T-cell (primary cell): ENCODE data around the gene NISCH. TPM values are rescaled to one million over a fixed set of nuclear protein-coding genes. Genes with fewer than 3 reads are reported as not detected.

Source experiments
- ATAC-seq, 4 experiments: fragments of 200-7000 bp in 3 of 4; fragments of 150-1000 bp in 1 of 4; cut with Tn5 transposase; replicated peaks in 1 of 4; 1 replicate in 3 of 4; 2 replicates in 1 of 4; pipeline ENCODE4 v1.10.0; 2021; ENCODE audit warnings: moderate library complexity in 3 of 4, mild to moderate bottlenecking in 2 of 4, moderate number of reproducible peaks in 1 of 4
- CTCF ChIA-PET, 2 donors: fragments of 300-600 bp; sonication (Branson Sonifier 250); formaldehyde crosslinking; loops; one replicate each; lab custom pipeline; 2022; ENCODE audit warnings: antibody characterized with exemption in 2 of 2; lab: Charles Lee
- POLR2A ChIA-PET, 2 donors: fragments of 300-600 bp; sonication (Branson Sonifier 250); formaldehyde crosslinking; loops; one replicate each; lab custom pipeline; 2022; ENCODE audit warnings: antibody characterized with exemption in 2 of 2; lab: Charles Lee
- DNase-seq, 35 experiments: peaks; one replicate each; pipeline versions ENCODE4 v3.0.0 to v3.0.0-alpha.2; 2013 to 2023
- H3K27ac ChIP-seq: one replicate; pipeline ENCODE4 v1.5.1; 2013; ENCODE audit warnings: low read length
- H3K27me3 ChIP-seq, 2 experiments: replicated peaks in 1 of 2; 1 replicate in 1 of 2; 2 replicates in 1 of 2; pipeline versions ENCODE4 v1.6.1 to v1.7.0; 2013; ENCODE audit warnings: low read length in 1 of 2, mixed read lengths in 1 of 2; ENCODE audit not compliant: control insufficient read depth in 2 of 2, insufficient read depth in 2 of 2; ENCODE audit errors: extremely low read depth in 1 of 2
- H3K36me3 ChIP-seq, 2 donors: 1 replicate in 1 of 2; 2 replicates in 1 of 2; pipeline versions ENCODE4 v1.6.1 to v1.7.0; 2013; ENCODE audit warnings: low read length in 1 of 2; ENCODE audit not compliant: control insufficient read depth in 2 of 2, insufficient read depth in 1 of 2; ENCODE audit errors: extremely low read depth in 1 of 2
- H3K4me1 ChIP-seq, 2 experiments: 1 replicate in 1 of 2; 2 replicates in 1 of 2; pipeline versions ENCODE4 v1.6.1 to v1.7.0; 2013; ENCODE audit warnings: low read length in 2 of 2, mixed read lengths in 1 of 2; ENCODE audit not compliant: insufficient read depth in 2 of 2, control insufficient read depth in 1 of 2; ENCODE audit errors: extremely low read depth in 1 of 2
- H3K4me3 ChIP-seq, 2 donors: 1 replicate in 1 of 2; 2 replicates in 1 of 2; pipeline versions ENCODE4 v1.5.1 to v1.7.0; 2013; ENCODE audit warnings: mild to moderate bottlenecking in 2 of 2, low read length in 1 of 2, moderate library complexity in 1 of 2; ENCODE audit not compliant: control insufficient read depth in 1 of 2; ENCODE audit errors: extremely low read depth in 1 of 2
- H3K9me3 ChIP-seq: 2 replicates; pipeline ENCODE4 v1.7.0; 2013
- H3K27ac Mint-ChIP-seq, 2 donors: one replicate each; pipeline ENCODE4 v1.8.0; 2020 to 2021; ENCODE audit warnings: mild to moderate bottlenecking in 2 of 2, mixed read lengths in 2 of 2
- H3K27me3 Mint-ChIP-seq, 2 donors: one replicate each; pipeline ENCODE4 v1.8.0; 2021 to 2022; ENCODE audit warnings: mixed read lengths in 2 of 2
- H3K36me3 Mint-ChIP-seq: one replicate; pipeline ENCODE4 v1.8.0; 2021; ENCODE audit warnings: mixed read lengths
- H3K4me1 Mint-ChIP-seq, 3 donors: one replicate each; pipeline ENCODE4 v1.8.0; 2020 to 2022; ENCODE audit warnings: mixed read lengths in 3 of 3, mild to moderate bottlenecking in 1 of 3
- H3K4me3 Mint-ChIP-seq, 3 donors: one replicate each; pipeline ENCODE4 v1.8.0; 2020 to 2022; ENCODE audit warnings: mild to moderate bottlenecking in 3 of 3, mixed read lengths in 3 of 3, moderate library complexity in 3 of 3
- H3K9me3 Mint-ChIP-seq, 3 donors: one replicate each; pipeline ENCODE4 v1.8.0; 2020 to 2022; ENCODE audit warnings: mixed read lengths in 3 of 3
- WGBS: methylation state at CpG from one replicate; pipeline ENCODE4 v1.1.5; 2013; ENCODE audit warnings: missing lambda C conversion rate; ENCODE audit not compliant: insufficient coverage; 5-methylcytosine and 5-hydroxymethylcytosine counted together
- total RNA-seq, 35 experiments: library from RNA in 6 of 35; stranded (reverse) in 6 of 35; fragments of 120-200 nt in 1 of 35; gene quantifications; one replicate each; pipeline versions ENCODE4 v1.2.1 to v1.2.4 and lab custom pipeline; 2013 to 2026

Gene NISCH
- total RNA-seq, 5 donors from 2014 or later (not counting 1 experiment from before 2014, with no cell fraction given) = 152 to 171 (median 157) TPM

- Histone ChIP-seq H3K4me1 (no peaks in the 10 kb centered on the region), H3K9me3 (no peaks in the 10 kb centered on the region), H3K27me3 (no peaks in the 10 kb centered on the region), H3K36me3 (peaks cover 27 to 66% of the 10 kb centered on the region in 2 donors), H3K27ac (no peak overlapping the region), H3K4me3 (no peak overlapping the region)
- ATAC-seq (no peak), DNase-seq (no peak)
- H3K27ac Mint-ChIP-seq = no peak overlapping the region
- no peaks in the 10 kb centered on the region for H3K9me3 Mint-ChIP-seq
- POLR2A ChIA-PET = no interaction called here
- 97% methylated on average over 18 of the region's 18 CpGs for WGBS
- H3K4me1 Mint-ChIP-seq = peaks cover 2 to 4% (median 2%) of the 10 kb centered on the region in 3 donors
- no peak overlapping the region for H3K4me3 Mint-ChIP-seq
- peaks cover 33% of the 10 kb centered on the region for H3K36me3 Mint-ChIP-seq
- CTCF ChIA-PET = no interaction called here
- no peaks in the 10 kb centered on the region for H3K27me3 Mint-ChIP-seq
These were observed 34.0 kb downstream of the NISCH start for GRCh38 chr3:52489453-52489852.

- Histone ChIP-seq H3K4me1 (peaks cover 0 to 4% of the 10 kb centered on the region in 2 experiments), H3K4me3 (no peak overlapping the region), H3K9me3 (no peaks in the 10 kb centered on the region), H3K36me3 (peaks cover 24 to 66% of the 10 kb centered on the region in 2 donors), H3K27ac (no peak overlapping the region), H3K27me3 (no peaks in the 10 kb centered on the region)
- H3K36me3 Mint-ChIP-seq = peaks cover 33% of the 10 kb centered on the region
- no peak overlapping the region for H3K27ac Mint-ChIP-seq
- ChIA-PET CTCF (no interaction called here), POLR2A (interaction anchor here in 1 of 2 donors (0.6 kb wide), 1 partner anchor 825 kb away, joined by 3 read pairs; no protein-coding TSS in a partner anchor)
- no peak overlapping the region for H3K4me3 Mint-ChIP-seq
- peaks cover 2 to 9% (median 3%) of the 10 kb centered on the region in 3 donors for H3K4me1 Mint-ChIP-seq
- ATAC-seq (no peak), DNase-seq (no peak)
- WGBS = 91% methylated on average over 15 of the region's 22 CpGs
- H3K9me3 Mint-ChIP-seq = no peaks in the 10 kb centered on the region
- H3K27me3 Mint-ChIP-seq = no peaks in the 10 kb centered on the region
These were observed 34.9 kb downstream of the NISCH start for GRCh38 chr3:52490035-52490938.

- Histone ChIP-seq H3K27me3 (peaks cover 0 to 3% of the 10 kb centered on the region in 2 experiments), H3K4me1 (peaks cover 0 to 8% of the 10 kb centered on the region in 2 experiments), H3K27ac (no peak overlapping the region), H3K9me3 (no peaks in the 10 kb centered on the region), H3K4me3 (no peak overlapping the region), H3K36me3 (peaks cover 20 to 60% of the 10 kb centered on the region in 2 donors)
- no peak overlapping the region for H3K27ac Mint-ChIP-seq
- 86% methylated on average over 21 of the region's 23 CpGs for WGBS
- no peak for DNase-seq
- ChIA-PET POLR2A (no interaction called here), CTCF (interaction anchor here in 1 of 2 donors (0.6 kb wide), 1 partner anchor 47 kb away, joined by 4 read pairs; no protein-coding TSS in a partner anchor)
- no peak overlapping the region for H3K4me3 Mint-ChIP-seq
- no peak for ATAC-seq
- H3K4me1 Mint-ChIP-seq = peaks cover 2 to 9% (median 3%) of the 10 kb centered on the region in 3 donors
- H3K27me3 Mint-ChIP-seq = no peaks in the 10 kb centered on the region
- no peaks in the 10 kb centered on the region for H3K9me3 Mint-ChIP-seq
- H3K36me3 Mint-ChIP-seq = peaks cover 33% of the 10 kb centered on the region
These were observed 35.6 kb downstream of the NISCH start for GRCh38 chr3:52490939-52491526.

- peaks cover 2 to 9% (median 3%) of the 10 kb centered on the region in 3 donors for H3K4me1 Mint-ChIP-seq
- no peak overlapping the region for H3K27ac Mint-ChIP-seq
These were observed 36.7 kb downstream of the NISCH start for GRCh38 chr3:52492059-52492458.

GRCh38 chr3:52493232-52494017, 38.0 kb downstream of the NISCH start:
- H3K4me3 ChIP-seq = no peak overlapping the region
- WGBS = no CpG with 5 or more reads among the region's 7 CpGs
- H3K9me3 Mint-ChIP-seq = no peaks in the 10 kb centered on the region
- ChIA-PET CTCF (no interaction called here), POLR2A (no interaction called here)
- peaks cover 15 to 40% of the 10 kb centered on the region in 2 donors for H3K36me3 ChIP-seq
- H3K9me3 ChIP-seq = no peaks in the 10 kb centered on the region
- H3K4me1 Mint-ChIP-seq = peaks cover 2 to 9% (median 3%) of the 10 kb centered on the region in 3 donors
- H3K27me3 ChIP-seq = peaks cover 0 to 3% of the 10 kb centered on the region in 2 experiments
- peaks cover 26% of the 10 kb centered on the region for H3K36me3 Mint-ChIP-seq
- ATAC-seq (no peak), DNase-seq (no peak)
- no peak overlapping the region for H3K27ac ChIP-seq
- H3K27me3 Mint-ChIP-seq = no peaks in the 10 kb centered on the region
- no peak overlapping the region for H3K4me3 Mint-ChIP-seq
- H3K27ac Mint-ChIP-seq = no peak overlapping the region
- H3K4me1 ChIP-seq = peaks cover 0 to 8% of the 10 kb centered on the region in 2 experiments

More at GRCh38 chr3:52492059-52492458, 36.7 kb downstream of the NISCH start:
- Histone ChIP-seq H3K36me3 (peaks cover 19 to 53% of the 10 kb centered on the region in 2 donors), H3K4me1 (peaks cover 0 to 8% of the 10 kb centered on the region in 2 experiments), H3K27ac (no peak overlapping the region), H3K4me3 (no peak overlapping the region), H3K9me3 (no peaks in the 10 kb centered on the region), H3K27me3 (peaks cover 0 to 3% of the 10 kb centered on the region in 2 experiments)
- DNase-seq = no peak
- H3K9me3 Mint-ChIP-seq = no peaks in the 10 kb centered on the region
- peaks cover 33% of the 10 kb centered on the region for H3K36me3 Mint-ChIP-seq
- H3K27me3 Mint-ChIP-seq = no peaks in the 10 kb centered on the region
- ChIA-PET POLR2A (no interaction called here), CTCF (no interaction called here)
- WGBS = 98% methylated on average over 15 of the region's 21 CpGs
- ATAC-seq = no peak
- H3K4me3 Mint-ChIP-seq = no peak overlapping the region

GRCh38 chr3:52494445-52494844, 39.0 kb downstream of the NISCH start:
- peaks cover 2 to 8% of the 10 kb centered on the region in 2 experiments for H3K4me1 ChIP-seq
- peaks cover 26% of the 10 kb centered on the region for H3K36me3 Mint-ChIP-seq

More at GRCh38 chr3:52494445-52494844, 39.0 kb downstream of the NISCH start:
- WGBS = 89% methylated on average over 6 of the region's 7 CpGs
- DNase-seq (no peak), ATAC-seq (no peak)
- Mint-ChIP-seq H3K4me3 (no peak overlapping the region), H3K27ac (peak overlapping the region in 1 of 2 donors; percentile 28), H3K4me1 (peaks cover 2 to 9% (median 4%) of the 10 kb centered on the region in 3 donors), H3K27me3 (no peaks in the 10 kb centered on the region), H3K9me3 (no peaks in the 10 kb centered on the region)
- CTCF ChIA-PET = no interaction called here
- Histone ChIP-seq H3K4me3 (no peak overlapping the region), H3K36me3 (peaks cover 15 to 31% of the 10 kb centered on the region in 2 donors), H3K27ac (no peak overlapping the region), H3K27me3 (peaks cover 0 to 10% of the 10 kb centered on the region in 2 experiments), H3K9me3 (no peaks in the 10 kb centered on the region)
- POLR2A ChIA-PET = no interaction called here
